B cell (primary cell): Measurements from ENCODE around the gene SPECC1. TPM values are rescaled to one million over a fixed set of nuclear protein-coding genes. Genes with fewer than 3 reads are reported as not detected.

Experiments used
- ATAC-seq: fragments of 200-7000 bp; cut with Tn5 transposase; one replicate; pipeline ENCODE4 v1.10.0; 2021; ENCODE audit warnings: low read depth, mild to moderate bottlenecking, moderate number of reproducible peaks, moderate library complexity
- CTCF ChIA-PET: fragments of 350-600 bp; sonication (Branson Sonifier 250); formaldehyde crosslinking; loops from one replicate; lab custom pipeline; 2021; ENCODE audit warnings: antibody characterized with exemption, inconsistent platforms; lab: Charles Lee
- POLR2A ChIA-PET: fragments of 350-600 bp; sonication (Branson Sonifier 250); formaldehyde crosslinking; loops from one replicate; lab custom pipeline; 2021; ENCODE audit warnings: antibody characterized with exemption; lab: Charles Lee
- DNase-seq: peaks from one replicate; pipeline ENCODE4 v3.0.0; 2013
- H2AFZ ChIP-seq: 2 replicates; pipeline ENCODE4 v1.6.1; 2012; ENCODE audit warnings: mild to moderate bottlenecking, low read depth, low read length; ENCODE audit not compliant: insufficient read depth, poor library complexity, severe bottlenecking
- H3K27ac ChIP-seq, 2 donors: 1 replicate in 1 of 2; 2 replicates in 1 of 2; pipeline ENCODE4 v1.5.1; 2012 to 2013; ENCODE audit warnings: low read length in 2 of 2, mild to moderate bottlenecking in 2 of 2, moderate library complexity in 1 of 2
- H3K27me3 ChIP-seq, 4 experiments: fragments of 200-600 bp in 1 of 4; sonication (generic) in 1 of 4; replicated peaks in 1 of 4; 1 replicate in 2 of 4; 2 replicates in 2 of 4; pipeline versions ENCODE4 v1.6.1 to v1.7.0; 2013 to 2016; ENCODE audit warnings: low read length in 3 of 4, mild to moderate bottlenecking in 2 of 4, mixed read lengths in 1 of 4, moderate library complexity in 1 of 4; ENCODE audit not compliant: insufficient read depth in 4 of 4, control insufficient read depth in 3 of 4; ENCODE audit errors: control extremely low read depth in 1 of 4
- H3K36me3 ChIP-seq, 2 experiments: replicated peaks in 1 of 2; 1 replicate in 1 of 2; 2 replicates in 1 of 2; pipeline versions ENCODE4 v1.6.1 to v1.7.1; 2013; ENCODE audit warnings: low read length in 1 of 2; ENCODE audit not compliant: insufficient read depth in 2 of 2, control insufficient read depth in 1 of 2; ENCODE audit errors: control extremely low read depth in 1 of 2, extremely low read depth in 1 of 2
- H3K4me1 ChIP-seq, 2 donors: fragments of 200-600 bp in 1 of 2; sonication (generic) in 1 of 2; 1 replicate in 1 of 2; 2 replicates in 1 of 2; pipeline versions ENCODE4 v1.5.1 to v1.6.1; 2013 to 2017; ENCODE audit warnings: low read length in 2 of 2; ENCODE audit not compliant: control insufficient read depth in 2 of 2, insufficient read depth in 2 of 2
- H3K4me2 ChIP-seq: replicated peaks from 2 replicates; pipeline ENCODE3; 2012; ENCODE audit warnings: mild to moderate bottlenecking, low read depth, low read length; ENCODE audit not compliant: poor library complexity, severe bottlenecking
- H3K4me3 ChIP-seq, 5 experiments: fragments of 200-600 bp in 1 of 5; sonication (generic) in 1 of 5; 1 replicate in 3 of 5; 2 replicates in 2 of 5; pipeline versions ENCODE4 v1.5.1 to v1.7.0; 2011 to 2016; ENCODE audit warnings: low read length in 4 of 5, mild to moderate bottlenecking in 4 of 5, low read depth in 2 of 5, control low read depth in 1 of 5, moderate library complexity in 1 of 5; ENCODE audit not compliant: insufficient read depth in 1 of 5; ENCODE audit errors: control extremely low read depth in 1 of 5, extremely low read depth in 1 of 5
- H3K79me2 ChIP-seq: fragments of 200-600 bp; sonication (generic); one replicate; pipeline ENCODE4 v1.6.0; 2016; ENCODE audit warnings: low read length; ENCODE audit not compliant: control insufficient read depth, insufficient read depth
- H3K9ac ChIP-seq: fragments of 200-600 bp; sonication (generic); 2 replicates; pipeline ENCODE4 v1.6.1; 2017; ENCODE audit warnings: mild to moderate bottlenecking, low read length, moderate library complexity
- H3K9me3 ChIP-seq, 3 donors: one replicate each; pipeline versions ENCODE4 v1.6.1 to v1.7.1; 2013; ENCODE audit warnings: low read length in 2 of 3; ENCODE audit not compliant: control insufficient read depth in 2 of 3, insufficient read depth in 1 of 3; ENCODE audit errors: control extremely low read depth in 1 of 3
- H4K20me1 ChIP-seq: 2 replicates; pipeline ENCODE4 v1.6.0; 2012; ENCODE audit warnings: mild to moderate bottlenecking, low read length; ENCODE audit not compliant: insufficient read depth, control insufficient read depth, poor library complexity, severe bottlenecking
- H3K27ac Mint-ChIP-seq: one replicate; pipeline ENCODE4 v1.8.0; 2021; ENCODE audit warnings: mixed read lengths
- H3K27me3 Mint-ChIP-seq: one replicate; pipeline ENCODE4 v1.8.0; 2021; ENCODE audit warnings: mixed read lengths
- H3K4me1 Mint-ChIP-seq: one replicate; pipeline ENCODE4 v1.8.0; 2021; ENCODE audit warnings: mixed read lengths
- H3K4me3 Mint-ChIP-seq: one replicate; pipeline ENCODE4 v1.8.0; 2021; ENCODE audit warnings: mixed read lengths
- H3K9me3 Mint-ChIP-seq: one replicate; pipeline ENCODE4 v1.8.0; 2022; ENCODE audit warnings: mixed read lengths; ENCODE audit not compliant: insufficient read depth
- EZH2 ChIP-seq: IDR thresholded peaks from 2 replicates; pipeline ENCODE4 v1.6.1; 2012; ENCODE audit warnings: borderline replicate concordance, low read depth, mild to moderate bottlenecking, moderate library complexity, low read length; ENCODE audit not compliant: insufficient read depth, poor library complexity, severe bottlenecking
- WGBS: methylation state at CpG from one replicate; pipeline ENCODE4 v1.1.5; 2013; ENCODE audit warnings: missing lambda C conversion rate; ENCODE audit not compliant: insufficient coverage; 5-methylcytosine and 5-hydroxymethylcytosine counted together
- intact Hi-C: fragments of 100-400 bp; cut with micrococcal nuclease; formaldehyde crosslinking; loops from one replicate; pipeline ENCODE4 v1.10.0; 2022
- polyA plus RNA-seq: library from polyadenylated mRNA; depleted of rRNA; stranded (reverse); fragments of >200 nt; gene quantifications from 2 replicates; pipeline ENCODE4 v1.2.3, GENCODE V29; 2012
- total RNA-seq, 2 donors: library from RNA; stranded (reverse); fragments of 120-200 nt in 1 of 2; gene quantifications; 1 replicate in 1 of 2; 2 replicates in 1 of 2; pipeline versions ENCODE4 v1.2.3 to v1.2.4, GENCODE V29; 2013 to 2022
- TF ChIP-seq, protein P1 (sequence below): fragments of 200-600 bp; IDR thresholded peaks from one replicate; pipeline ENCODE4 v1.8.0; 2022; ENCODE audit warnings: antibody characterized with exemption, mild to moderate bottlenecking

SPECC1 gene
- total and polyA plus RNA-seq, 2 donors (not counting 1 experiment from before 2014, with no cell fraction given): 4.6 to 7.4 TPM

DNA sequence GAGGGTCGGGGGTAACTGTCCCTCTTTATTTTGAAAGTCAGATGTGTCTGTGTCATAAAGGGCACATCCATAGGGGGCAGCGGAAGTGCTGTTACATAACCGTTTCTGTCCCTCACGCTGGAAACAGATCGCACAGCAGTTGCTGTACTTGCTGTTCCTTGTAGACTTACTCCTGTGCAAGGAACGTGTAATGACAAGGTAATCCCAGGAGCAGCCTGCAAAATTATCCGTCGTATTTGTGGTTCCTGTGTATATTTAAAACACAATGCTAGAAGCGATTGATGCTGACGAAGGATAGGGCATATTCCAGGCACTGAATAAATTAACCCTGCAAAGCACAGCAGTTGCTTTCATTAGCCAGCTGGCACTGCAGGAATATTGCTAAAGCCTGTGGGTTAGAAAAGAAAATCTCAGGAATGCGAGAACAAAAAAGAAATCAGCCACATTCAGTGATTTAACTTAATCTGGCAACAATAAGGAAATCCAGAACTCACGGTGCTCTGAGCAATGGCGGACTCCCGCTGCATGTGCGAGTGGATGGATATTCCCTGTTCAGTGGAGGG lies 76.2 kb downstream of the SPECC1 start:
- Histone ChIP-seq H3K9ac (no peak overlapping the region), H2AFZ (no peak overlapping the region), H3K4me1 (no peaks in the 10 kb centered on the region), H4K20me1 (no peaks in the 10 kb centered on the region), H3K9me3 (peaks cover 0 to 3% (median 0%) of the 10 kb centered on the region in 3 donors), H3K4me2 (no peak overlapping the region), H3K27ac (no peak overlapping the region), H3K4me3 (no peak overlapping the region), H3K36me3 (no peaks in the 10 kb centered on the region), H3K27me3 (no peaks in the 10 kb centered on the region), H3K79me2 (no peaks in the 10 kb centered on the region)
- ChIA-PET CTCF (no interaction called here), POLR2A (no interaction called here)
- H3K27me3 Mint-ChIP-seq: peaks cover 18% of the 10 kb centered on the region
- intact Hi-C loops: no loop called here
- no peak overlapping the region for H3K4me3 Mint-ChIP-seq
- TF ChIP-seq, protein P1, sequence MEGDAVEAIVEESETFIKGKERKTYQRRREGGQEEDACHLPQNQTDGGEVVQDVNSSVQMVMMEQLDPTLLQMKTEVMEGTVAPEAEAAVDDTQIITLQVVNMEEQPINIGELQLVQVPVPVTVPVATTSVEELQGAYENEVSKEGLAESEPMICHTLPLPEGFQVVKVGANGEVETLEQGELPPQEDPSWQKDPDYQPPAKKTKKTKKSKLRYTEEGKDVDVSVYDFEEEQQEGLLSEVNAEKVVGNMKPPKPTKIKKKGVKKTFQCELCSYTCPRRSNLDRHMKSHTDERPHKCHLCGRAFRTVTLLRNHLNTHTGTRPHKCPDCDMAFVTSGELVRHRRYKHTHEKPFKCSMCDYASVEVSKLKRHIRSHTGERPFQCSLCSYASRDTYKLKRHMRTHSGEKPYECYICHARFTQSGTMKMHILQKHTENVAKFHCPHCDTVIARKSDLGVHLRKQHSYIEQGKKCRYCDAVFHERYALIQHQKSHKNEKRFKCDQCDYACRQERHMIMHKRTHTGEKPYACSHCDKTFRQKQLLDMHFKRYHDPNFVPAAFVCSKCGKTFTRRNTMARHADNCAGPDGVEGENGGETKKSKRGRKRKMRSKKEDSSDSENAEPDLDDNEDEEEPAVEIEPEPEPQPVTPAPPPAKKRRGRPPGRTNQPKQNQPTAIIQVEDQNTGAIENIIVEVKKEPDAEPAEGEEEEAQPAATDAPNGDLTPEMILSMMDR: no peak
- no peak for TF ChIP-seq EZH2
- H3K9me3 Mint-ChIP-seq: no peaks in the 10 kb centered on the region
- no peaks in the 10 kb centered on the region for H3K4me1 Mint-ChIP-seq
- H3K27ac Mint-ChIP-seq: no peak overlapping the region
- ATAC-seq (no peak), DNase-seq (no peak)
- WGBS: 93% methylated on average over 15 of the region's 15 CpGs

DNA sequence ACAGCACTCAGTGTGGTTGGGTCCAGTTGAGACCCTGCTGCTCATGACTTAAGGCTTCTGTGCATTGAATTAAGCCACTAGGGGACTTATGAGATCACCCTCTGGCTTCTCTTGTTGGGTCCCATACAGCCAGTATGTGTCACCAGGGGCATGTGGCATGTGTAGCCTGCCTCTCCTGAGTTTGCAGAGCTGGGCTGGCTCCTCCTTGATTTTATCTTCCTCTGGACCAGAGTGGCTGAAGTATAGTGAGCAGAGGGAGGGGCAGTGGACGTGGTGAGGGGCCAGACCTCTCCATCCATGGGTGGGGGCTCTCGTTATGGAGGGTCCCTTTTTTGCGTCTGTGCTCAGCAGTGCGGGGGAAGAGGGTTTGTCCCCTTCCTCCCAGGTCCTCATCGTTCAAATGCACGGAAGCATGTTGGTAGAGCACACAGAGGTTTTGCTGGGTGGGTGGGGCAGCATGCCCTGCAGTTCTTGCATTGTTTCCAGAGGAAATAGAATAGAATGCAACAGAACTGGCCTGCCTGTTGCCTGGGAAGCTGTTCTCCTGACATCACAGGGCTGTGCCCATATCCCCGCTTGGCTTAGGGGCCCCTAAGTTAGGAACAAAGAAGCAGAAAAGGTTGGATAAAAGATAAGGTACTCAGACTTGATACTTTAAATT lies 77.4 kb downstream of the SPECC1 start:
- no peak for ATAC-seq
- POLR2A ChIA-PET: no interaction called here

More for the DNA sequence above, 77.4 kb downstream of the SPECC1 start:
- Histone ChIP-seq H2AFZ (no peak overlapping the region), H4K20me1 (no peaks in the 10 kb centered on the region), H3K4me3 (no peak overlapping the region), H3K27ac (no peak overlapping the region), H3K27me3 (no peaks in the 10 kb centered on the region), H3K9me3 (peaks cover 0 to 3% (median 0%) of the 10 kb centered on the region in 3 donors), H3K4me2 (no peak overlapping the region), H3K9ac (no peak overlapping the region), H3K79me2 (no peaks in the 10 kb centered on the region), H3K4me1 (no peaks in the 10 kb centered on the region), H3K36me3 (no peaks in the 10 kb centered on the region)
- Mint-ChIP-seq H3K9me3 (no peaks in the 10 kb centered on the region), H3K27me3 (peaks cover 7% of the 10 kb centered on the region), H3K4me1 (no peaks in the 10 kb centered on the region), H3K4me3 (no peak overlapping the region), H3K27ac (no peak overlapping the region)
- no peak for DNase-seq
- 89% methylated on average over 6 of the region's 7 CpGs for WGBS
- intact Hi-C loops: no loop called here
- CTCF ChIA-PET: no interaction called here
- TF ChIP-seq, protein P1: no peak
